Glutamatergic neuron (in vitro differentiated cells): ENCODE results near the gene PLXDC2. TPM values are rescaled to one million over a fixed set of nuclear protein-coding genes. Genes with fewer than 3 reads are reported as not detected.

Experiments
- DNase-seq: peaks from one replicate; pipeline ENCODE4 v3.0.0; 2022
- H3K27ac Mint-ChIP-seq: one replicate; pipeline ENCODE4 v1.8.0; 2020; ENCODE audit warnings: mild to moderate bottlenecking, mixed read lengths, inconsistent platforms; ENCODE audit not compliant: unreplicated experiment
- H3K27me3 Mint-ChIP-seq: one replicate; pipeline ENCODE4 v1.8.0; 2020; ENCODE audit warnings: mild to moderate bottlenecking, moderate library complexity, mixed read lengths, inconsistent platforms; ENCODE audit not compliant: unreplicated experiment
- H3K36me3 Mint-ChIP-seq: one replicate; pipeline ENCODE4 v1.8.0; 2020; ENCODE audit warnings: mild to moderate bottlenecking, mixed read lengths, inconsistent platforms; ENCODE audit not compliant: unreplicated experiment
- H3K4me1 Mint-ChIP-seq: one replicate; pipeline ENCODE4 v1.8.0; 2020; ENCODE audit warnings: mild to moderate bottlenecking, low read depth, mixed read lengths, inconsistent platforms; ENCODE audit not compliant: unreplicated experiment
- H3K4me3 Mint-ChIP-seq: one replicate; pipeline ENCODE4 v1.8.0; 2020; ENCODE audit warnings: mild to moderate bottlenecking, mixed read lengths, inconsistent platforms; ENCODE audit not compliant: unreplicated experiment
- H3K9me3 Mint-ChIP-seq: one replicate; pipeline ENCODE4 v1.8.0; 2020; ENCODE audit warnings: mild to moderate bottlenecking, moderate library complexity, mixed read lengths, inconsistent platforms; ENCODE audit not compliant: unreplicated experiment
- total RNA-seq: library from RNA; stranded (reverse); fragmentation: NEBNext Ultra II Directional; extraction: Animal tissue kit (Norgen Biotek cat#: 25700); gene quantifications from one replicate; pipeline ENCODE4 v1.2.1, GENCODE V29; 2021; ENCODE audit not compliant: unreplicated experiment
- TF ChIP-seq, protein P1 (sequence below): fragments of 200-600 bp; sonication (generic); IDR thresholded peaks from one replicate; pipeline ENCODE4 v1.5.0; 2021; ENCODE audit not compliant: partially characterized antibody, unreplicated experiment

The PLXDC2 gene
- total RNA-seq, 1 donor from 2014 or later: 3.9 TPM

DNA sequence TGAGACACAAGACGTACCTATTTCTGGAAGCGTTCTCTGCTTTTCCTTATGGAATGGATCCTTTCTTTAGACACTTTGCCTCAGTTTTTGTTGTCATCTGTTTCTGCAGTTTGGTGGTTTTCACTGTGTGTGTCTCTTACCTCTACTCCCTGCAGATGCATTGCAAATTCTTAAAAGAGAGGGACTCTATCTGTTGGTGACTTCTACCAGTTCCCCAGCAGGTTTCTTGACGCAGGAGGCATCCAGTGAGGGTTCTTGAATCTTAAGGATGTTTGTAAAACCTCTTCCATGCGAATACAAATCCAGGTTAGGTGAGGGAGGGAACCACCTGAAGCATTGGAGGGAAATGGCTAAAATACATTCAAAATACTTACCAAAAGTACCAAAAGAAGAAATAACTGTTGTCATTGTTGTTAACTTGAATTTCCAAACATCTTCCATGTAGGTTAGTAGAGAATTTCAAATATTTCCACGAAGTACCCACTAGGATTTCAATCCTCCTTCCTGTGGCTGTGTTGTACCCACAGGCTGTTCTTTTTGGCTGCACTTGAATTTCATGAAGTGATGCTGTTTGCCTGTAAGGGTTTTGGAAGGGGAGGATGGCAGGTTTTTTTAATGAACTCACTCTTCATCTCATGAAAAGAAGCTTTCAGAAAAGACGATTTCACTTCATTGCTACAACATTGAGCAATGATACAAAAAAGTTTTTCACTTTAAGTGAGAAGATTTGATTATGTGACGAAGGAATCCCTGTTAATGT lies 32.2 kb downstream of the PLXDC2 start:
- Mint-ChIP-seq H3K27ac (no peak overlapping the region), H3K9me3 (no peaks in the 10 kb centered on the region), H3K4me3 (no peak overlapping the region), H3K4me1 (peaks cover 2% of the 10 kb centered on the region), H3K36me3 (no peaks in the 10 kb centered on the region), H3K27me3 (no peaks in the 10 kb centered on the region)
- TF ChIP-seq, protein P1, sequence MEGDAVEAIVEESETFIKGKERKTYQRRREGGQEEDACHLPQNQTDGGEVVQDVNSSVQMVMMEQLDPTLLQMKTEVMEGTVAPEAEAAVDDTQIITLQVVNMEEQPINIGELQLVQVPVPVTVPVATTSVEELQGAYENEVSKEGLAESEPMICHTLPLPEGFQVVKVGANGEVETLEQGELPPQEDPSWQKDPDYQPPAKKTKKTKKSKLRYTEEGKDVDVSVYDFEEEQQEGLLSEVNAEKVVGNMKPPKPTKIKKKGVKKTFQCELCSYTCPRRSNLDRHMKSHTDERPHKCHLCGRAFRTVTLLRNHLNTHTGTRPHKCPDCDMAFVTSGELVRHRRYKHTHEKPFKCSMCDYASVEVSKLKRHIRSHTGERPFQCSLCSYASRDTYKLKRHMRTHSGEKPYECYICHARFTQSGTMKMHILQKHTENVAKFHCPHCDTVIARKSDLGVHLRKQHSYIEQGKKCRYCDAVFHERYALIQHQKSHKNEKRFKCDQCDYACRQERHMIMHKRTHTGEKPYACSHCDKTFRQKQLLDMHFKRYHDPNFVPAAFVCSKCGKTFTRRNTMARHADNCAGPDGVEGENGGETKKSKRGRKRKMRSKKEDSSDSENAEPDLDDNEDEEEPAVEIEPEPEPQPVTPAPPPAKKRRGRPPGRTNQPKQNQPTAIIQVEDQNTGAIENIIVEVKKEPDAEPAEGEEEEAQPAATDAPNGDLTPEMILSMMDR: no peak
- no peak for DNase-seq

DNA sequence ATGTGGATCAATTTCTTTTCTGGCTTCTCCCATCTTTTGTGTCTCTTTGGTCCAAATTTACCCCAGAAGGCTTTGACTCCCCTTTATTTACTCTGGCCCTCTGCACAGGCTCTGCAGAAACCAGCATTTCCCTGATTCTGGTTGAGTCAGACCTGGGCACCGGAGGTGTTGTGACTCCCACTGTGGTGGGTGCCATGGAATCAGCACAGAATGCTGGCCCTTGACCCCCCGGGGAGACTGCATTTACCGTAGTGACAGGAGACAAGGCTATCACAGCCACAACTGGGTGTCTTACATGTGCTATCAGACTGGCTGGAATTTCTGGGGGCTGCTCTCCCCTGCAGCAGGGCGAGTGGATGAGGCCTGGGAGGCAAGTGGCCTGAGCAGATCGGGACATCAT lies 37.6 kb downstream of the PLXDC2 start:
- TF ChIP-seq, protein P1: no peak
- no peak for DNase-seq
- no peak overlapping the region for H3K27ac Mint-ChIP-seq

DNA sequence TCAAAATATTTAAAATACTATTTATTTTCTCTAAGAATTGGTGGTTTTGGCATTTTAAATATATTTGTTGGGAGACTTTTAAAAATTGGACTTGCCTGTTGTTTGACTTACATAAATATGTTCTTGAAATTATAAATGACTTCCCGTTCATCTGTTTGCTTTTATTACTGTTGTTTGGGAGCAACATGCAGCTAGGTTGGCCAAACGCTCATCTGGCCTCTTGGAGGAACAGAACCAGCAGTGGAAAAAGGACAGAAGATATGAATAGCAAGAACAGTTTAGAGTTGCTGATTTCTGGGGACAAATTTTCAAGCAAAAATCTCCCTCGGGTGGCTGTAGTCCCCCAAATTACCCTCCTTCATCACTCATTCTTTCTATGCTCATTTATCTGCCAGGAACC lies 41.6 kb downstream of the PLXDC2 start:
- H3K9me3 Mint-ChIP-seq: no peaks in the 10 kb centered on the region

More for the DNA sequence above, 37.6 kb downstream of the PLXDC2 start:
- Mint-ChIP-seq H3K4me1 (no peaks in the 10 kb centered on the region), H3K9me3 (no peaks in the 10 kb centered on the region), H3K36me3 (no peaks in the 10 kb centered on the region), H3K4me3 (no peak overlapping the region), H3K27me3 (no peaks in the 10 kb centered on the region)

DNA sequence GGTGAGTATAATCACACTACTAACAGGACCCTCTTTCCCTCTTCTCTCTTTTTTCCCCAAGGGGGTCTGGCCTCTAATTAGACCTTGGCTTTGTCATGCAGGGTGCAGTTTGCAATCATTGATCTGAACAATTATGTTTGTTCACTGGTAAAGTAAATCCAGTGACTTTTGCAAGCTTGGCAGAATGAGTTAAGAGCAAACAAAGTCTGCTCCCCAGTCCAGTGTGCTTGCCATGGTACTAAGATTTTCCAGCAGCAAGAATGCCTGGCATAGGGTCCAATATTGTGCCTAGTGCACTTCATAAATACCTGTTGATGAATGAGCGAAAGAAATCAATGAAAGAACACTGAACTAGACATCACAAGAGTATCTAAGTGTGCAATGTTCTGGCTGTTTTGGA lies 43.9 kb downstream of the PLXDC2 start:
- H3K4me1 Mint-ChIP-seq: no peaks in the 10 kb centered on the region
- no peaks in the 10 kb centered on the region for H3K36me3 Mint-ChIP-seq
- TF ChIP-seq, protein P1: no peak
- no peaks in the 10 kb centered on the region for H3K9me3 Mint-ChIP-seq
- H3K27ac Mint-ChIP-seq: no peak overlapping the region
- H3K4me3 Mint-ChIP-seq: no peak overlapping the region
- no peak for DNase-seq
- peaks cover 2% of the 10 kb centered on the region for H3K27me3 Mint-ChIP-seq

More for the DNA sequence above, 41.6 kb downstream of the PLXDC2 start:
- no peak for DNase-seq
- Mint-ChIP-seq H3K27me3 (peaks cover 2% of the 10 kb centered on the region), H3K36me3 (no peaks in the 10 kb centered on the region), H3K4me1 (no peaks in the 10 kb centered on the region), H3K27ac (no peak overlapping the region), H3K4me3 (no peak overlapping the region)
- TF ChIP-seq, protein P1: no peak

DNA sequence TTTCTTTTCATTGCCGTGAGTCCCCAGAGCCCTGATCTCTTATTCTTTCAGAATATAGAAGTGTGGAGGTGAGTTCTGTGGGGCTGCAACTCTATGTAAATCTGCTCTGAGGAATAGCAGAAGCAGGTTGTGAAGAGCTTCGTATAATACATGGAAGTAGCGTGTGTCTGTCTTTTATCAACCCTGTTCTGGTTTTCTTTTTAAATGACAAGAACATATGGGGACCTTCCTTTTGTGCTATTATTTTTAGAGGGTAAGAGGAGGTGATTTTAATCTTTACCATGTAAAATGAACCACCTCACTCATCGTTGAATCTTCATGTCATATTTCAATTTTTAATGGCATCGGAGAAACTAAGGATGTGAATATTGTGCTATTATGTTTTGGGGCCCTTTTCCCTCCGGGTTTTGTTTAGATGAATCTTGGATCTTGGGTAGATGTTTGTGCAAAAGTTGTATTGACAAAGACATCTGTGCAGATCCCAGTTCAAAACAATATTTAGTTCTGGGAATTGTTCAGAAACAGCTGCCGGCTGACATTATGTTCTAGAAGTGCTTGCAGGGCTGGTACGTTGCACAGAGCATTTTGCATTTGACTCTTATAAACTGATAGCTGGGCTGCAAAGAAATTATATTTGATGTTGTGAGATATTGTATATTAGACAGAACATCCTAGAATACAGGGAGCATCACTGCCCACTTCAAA lies 46.7 kb downstream of the PLXDC2 start:
- Mint-ChIP-seq H3K27me3 (peaks cover 2% of the 10 kb centered on the region), H3K36me3 (no peaks in the 10 kb centered on the region), H3K4me1 (no peaks in the 10 kb centered on the region), H3K4me3 (no peak overlapping the region), H3K27ac (no peak overlapping the region), H3K9me3 (no peaks in the 10 kb centered on the region)
- TF ChIP-seq, protein P1: no peak
- DNase-seq: no peak
